Naive B cell (primary cell): Measurements from ENCODE around the gene EFNA1. TPM values are rescaled to one million over a fixed set of nuclear protein-coding genes. Genes with fewer than 3 reads are reported as not detected.

Experiments
- ATAC-seq, 2 donors: fragments of 150-1000 bp; cut with Tn5 transposase; 2 replicates each; pipeline ENCODE4 v1.10.0; 2021; ENCODE audit warnings: low read depth in 2 of 2, mild to moderate bottlenecking in 2 of 2, moderate library complexity in 2 of 2
- DNase-seq: peaks from one replicate; pipeline ENCODE4 v3.0.0; 2022
- H3K27ac Mint-ChIP-seq, 6 donors: one replicate each; pipeline ENCODE4 v1.8.0; 2020 to 2022; ENCODE audit warnings: mild to moderate bottlenecking in 6 of 6, mixed read lengths in 6 of 6, moderate library complexity in 5 of 6, inconsistent platforms in 2 of 6
- H3K27me3 Mint-ChIP-seq, 3 donors: one replicate each; pipeline ENCODE4 v1.8.0; 2021 to 2022; ENCODE audit warnings: mixed read lengths in 3 of 3, mild to moderate bottlenecking in 1 of 3
- H3K36me3 Mint-ChIP-seq, 2 donors: one replicate each; pipeline ENCODE4 v1.8.0; 2020 to 2022; ENCODE audit warnings: mixed read lengths in 2 of 2, inconsistent platforms in 1 of 2, mild to moderate bottlenecking in 1 of 2
- H3K4me1 Mint-ChIP-seq, 3 donors: one replicate each; pipeline ENCODE4 v1.8.0; 2020 to 2022; ENCODE audit warnings: mixed read lengths in 3 of 3, inconsistent platforms in 1 of 3, mild to moderate bottlenecking in 1 of 3, moderate library complexity in 1 of 3
- H3K4me3 Mint-ChIP-seq, 8 donors: one replicate each; pipeline ENCODE4 v1.8.0; 2020 to 2022; ENCODE audit warnings: mild to moderate bottlenecking in 8 of 8, mixed read lengths in 8 of 8, moderate library complexity in 8 of 8, inconsistent platforms in 2 of 8
- H3K9me3 Mint-ChIP-seq, 7 donors: one replicate each; pipeline ENCODE4 v1.8.0; 2020 to 2022; ENCODE audit warnings: mixed read lengths in 7 of 7, mild to moderate bottlenecking in 5 of 7, inconsistent platforms in 2 of 7, moderate library complexity in 1 of 7
- polyA plus RNA-seq, 6 donors: library from polyadenylated mRNA; unstranded; fragments of 300-500 nt; fragmentation: Illumina TruSeq; gene quantifications; one replicate each; pipeline ENCODE4 v1.2.3, GENCODE V29; 2021; ENCODE audit warnings: low read depth in 6 of 6

The EFNA1 gene, protein sequence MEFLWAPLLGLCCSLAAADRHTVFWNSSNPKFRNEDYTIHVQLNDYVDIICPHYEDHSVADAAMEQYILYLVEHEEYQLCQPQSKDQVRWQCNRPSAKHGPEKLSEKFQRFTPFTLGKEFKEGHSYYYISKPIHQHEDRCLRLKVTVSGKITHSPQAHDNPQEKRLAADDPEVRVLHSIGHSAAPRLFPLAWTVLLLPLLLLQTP
- under 1 TPM in 3 of 6 donors, not detected in 3; 0.18 to 0.82 (median 0.56) TPM for polyA plus RNA-seq

DNA sequence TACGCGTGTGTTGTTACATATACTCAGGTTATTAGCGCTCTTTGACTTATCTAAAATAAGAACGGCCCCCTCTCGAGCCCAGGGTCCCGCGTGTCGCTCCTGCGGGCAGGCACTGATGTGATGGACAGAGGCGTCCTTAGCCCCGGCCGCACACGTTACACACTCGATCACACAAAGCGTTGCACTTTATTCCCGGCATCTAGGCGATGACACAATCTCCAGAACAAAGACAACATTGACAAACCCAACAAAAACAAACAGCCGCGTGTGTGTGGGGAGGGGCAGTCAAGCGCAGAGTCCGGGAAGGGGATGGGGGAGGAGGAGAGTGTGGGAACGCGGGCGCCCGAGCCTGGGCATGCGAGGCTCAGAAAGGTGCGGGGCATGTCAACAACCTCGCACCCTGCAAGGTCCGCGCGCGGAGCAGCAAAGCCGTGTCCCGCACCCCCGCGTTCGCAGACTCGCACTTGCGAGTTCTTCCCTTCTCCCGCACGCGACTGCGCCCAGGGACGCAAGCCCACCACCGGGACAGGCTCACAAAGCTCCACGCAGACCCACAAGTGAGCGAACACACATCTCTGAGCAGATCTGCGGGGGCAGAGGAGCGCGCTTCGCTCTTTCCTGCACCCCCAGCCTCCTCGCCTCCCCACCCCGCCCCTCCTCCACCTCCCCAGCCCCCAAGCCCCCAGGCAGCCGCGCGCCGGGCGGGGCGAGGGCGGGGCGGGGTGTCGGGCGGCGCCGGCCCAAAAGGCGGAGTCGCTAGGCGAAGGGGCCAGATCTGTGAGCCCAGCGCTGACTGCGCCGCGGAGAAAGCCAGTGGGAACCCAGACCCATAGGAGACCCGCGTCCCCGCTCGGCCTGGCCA, at the start of gene EFNA1:
TSS of gene EFNA1 (plus strand) at position 772 of the 862 bp plus-strand sequence. CDS start 102 bp downstream, outside the sequence.
- H3K9me3 Mint-ChIP-seq: no peaks in the 10 kb centered on the region
- H3K4me3 Mint-ChIP-seq: peak within 1 kb of the TSS; percentile 80 to 94 (median 90)
- peaks cover 29 to 33% (median 30%) of the 10 kb centered on the region in 3 donors for H3K4me1 Mint-ChIP-seq
- H3K27ac Mint-ChIP-seq: peak within 1 kb of the TSS; percentile 38 to 81 (median 67)
- H3K36me3 Mint-ChIP-seq: no peaks in the 10 kb centered on the region
- peaks cover 24 to 67% (median 44%) of the 10 kb centered on the region in 3 donors for H3K27me3 Mint-ChIP-seq
- peak; percentile 50 to 51 for ATAC-seq
- DNase-seq: peak; percentile 46

DNA sequence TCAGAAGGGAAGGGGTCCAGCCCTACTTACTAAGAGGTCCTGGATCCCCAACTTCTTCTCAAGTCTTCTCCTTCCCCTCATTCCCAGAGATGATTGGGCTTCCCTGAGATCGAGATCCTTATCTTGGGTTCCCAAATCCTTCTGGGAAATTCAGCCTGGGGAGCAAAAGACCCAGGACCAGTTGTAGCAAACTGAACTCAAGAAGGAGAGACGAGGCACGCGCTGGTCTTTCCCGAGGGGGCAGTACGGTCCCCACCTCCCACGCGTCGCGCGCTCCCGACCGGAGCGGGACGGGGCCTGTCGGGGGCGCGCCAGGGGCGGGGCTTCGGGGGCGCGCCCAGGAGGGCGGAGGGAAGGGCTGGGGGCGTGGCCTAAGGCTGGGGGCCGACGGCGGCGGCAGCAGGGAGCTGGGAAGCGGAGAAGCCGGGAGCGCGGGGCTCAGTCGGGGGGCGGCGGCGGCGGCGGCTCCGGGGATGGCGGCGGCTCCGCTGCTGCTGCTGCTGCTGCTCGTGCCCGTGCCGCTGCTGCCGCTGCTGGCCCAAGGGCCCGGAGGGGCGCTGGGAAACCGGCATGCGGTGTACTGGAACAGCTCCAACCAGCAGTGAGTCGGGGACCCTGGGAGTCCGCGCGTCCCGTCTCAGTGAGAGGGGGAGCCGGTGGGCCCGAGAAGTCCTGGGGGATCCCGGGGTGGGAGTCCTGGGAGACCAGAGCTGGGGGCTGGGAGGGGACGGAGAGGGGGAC, 49.0 kb upstream of the EFNA1 start, which contains the start of gene EFNA3:
TSS of gene EFNA3 (plus strand) at position 369 of the 741 bp plus-strand sequence. CDS start at position 474, 105 bp downstream.
- peak; percentile 50 for DNase-seq
- peaks cover 42 to 50% (median 45%) of the 10 kb centered on the region in 3 donors for H3K4me1 Mint-ChIP-seq

GRCh38 chr1:155079210-155079486, 48.5 kb upstream of the EFNA1 start:
- Mint-ChIP-seq H3K4me1 (peaks cover 43 to 50% (median 46%) of the 10 kb centered on the region in 3 donors), H3K27me3 (peaks cover 36 to 44% (median 42%) of the 10 kb centered on the region in 3 donors), H3K9me3 (peaks cover 0 to 3% (median 0%) of the 10 kb centered on the region in 7 donors), H3K4me3 (peak overlapping the region; percentile 66 to 96 (median 84)), H3K36me3 (peaks cover 0 to 8% of the 10 kb centered on the region in 2 donors), H3K27ac (peak overlapping the region in 3 of 6 donors; percentile 53 to 83 (median 59))
- no peak for DNase-seq
- ATAC-seq: peak; percentile 1 to 2

More for the DNA sequence above, 49.0 kb upstream of the EFNA1 start, which contains the start of gene EFNA3:
- Mint-ChIP-seq H3K36me3 (peaks cover 0 to 8% of the 10 kb centered on the region in 2 donors), H3K27me3 (peaks cover 31 to 39% (median 37%) of the 10 kb centered on the region in 3 donors), H3K27ac (peak within 1 kb of the TSS in 4 of 6 donors; percentile 53 to 83 (median 58)), H3K4me3 (peak within 1 kb of the TSS; percentile 66 to 96 (median 84)), H3K9me3 (peaks cover 0 to 3% (median 0%) of the 10 kb centered on the region in 7 donors)
- ATAC-seq: peak; percentile 37 to 38

GRCh38 chr1:155079487-155080311, 48.0 kb upstream of the EFNA1 start:
- ATAC-seq: peak; percentile 14 to 18
- peaks cover 40 to 47% (median 47%) of the 10 kb centered on the region in 3 donors for H3K27me3 Mint-ChIP-seq
- peak overlapping the region in 4 of 6 donors; percentile 53 to 83 (median 58) for H3K27ac Mint-ChIP-seq
- H3K4me3 Mint-ChIP-seq: peak overlapping the region; percentile 66 to 96 (median 84)
- DNase-seq: peak; percentile 24
- peaks cover 43 to 55% (median 51%) of the 10 kb centered on the region in 3 donors for H3K4me1 Mint-ChIP-seq
- H3K36me3 Mint-ChIP-seq: peaks cover 0 to 8% of the 10 kb centered on the region in 2 donors
- H3K9me3 Mint-ChIP-seq: peaks cover 0 to 3% (median 0%) of the 10 kb centered on the region in 7 donors

- Mint-ChIP-seq H3K9me3 (peaks cover 0 to 3% (median 0%) of the 10 kb centered on the region in 7 donors), H3K27me3 (peaks cover 41 to 47% (median 47%) of the 10 kb centered on the region in 3 donors), H3K4me1 (peaks cover 49 to 64% (median 57%) of the 10 kb centered on the region in 3 donors), H3K27ac (no peak overlapping the region), H3K36me3 (peaks cover 0 to 8% of the 10 kb centered on the region in 2 donors), H3K4me3 (peak overlapping the region; percentile 67 to 91 (median 86))
- no peak for DNase-seq
- no peak for ATAC-seq
These were observed 47.1 kb upstream of the EFNA1 start for GRCh38 chr1:155080312-155081228.

GRCh38 chr1:155081472-155082300, 46.0 kb upstream of the EFNA1 start:
- Mint-ChIP-seq H3K36me3 (peaks cover 0 to 8% of the 10 kb centered on the region in 2 donors), H3K27me3 (peaks cover 41 to 47% (median 47%) of the 10 kb centered on the region in 3 donors), H3K27ac (peak overlapping the region in 4 of 6 donors; percentile 9 to 53 (median 35)), H3K4me1 (peaks cover 57 to 72% (median 64%) of the 10 kb centered on the region in 3 donors), H3K9me3 (peaks cover 0 to 3% (median 0%) of the 10 kb centered on the region in 7 donors), H3K4me3 (peak overlapping the region; percentile 80 to 91 (median 86))
- DNase-seq: peak; percentile 25
- no peak for ATAC-seq

- Mint-ChIP-seq H3K27ac (peak overlapping the region in 1 of 6 donors; percentile 91), H3K27me3 (peaks cover 40 to 47% (median 47%) of the 10 kb centered on the region in 3 donors), H3K9me3 (peaks cover 0 to 3% (median 0%) of the 10 kb centered on the region in 7 donors), H3K36me3 (peaks cover 0 to 8% of the 10 kb centered on the region in 2 donors), H3K4me3 (peak overlapping the region; percentile 73 to 90 (median 81)), H3K4me1 (peaks cover 59 to 72% (median 64%) of the 10 kb centered on the region in 3 donors)
- ATAC-seq (no peak), DNase-seq (no peak)
These were observed 45.2 kb upstream of the EFNA1 start for GRCh38 chr1:155082301-155083051.

GRCh38 chr1:155083052-155083541, 44.6 kb upstream of the EFNA1 start:
- no peak for DNase-seq
- peaks cover 0 to 3% (median 0%) of the 10 kb centered on the region in 7 donors for H3K9me3 Mint-ChIP-seq
- H3K27me3 Mint-ChIP-seq: peaks cover 35 to 47% (median 47%) of the 10 kb centered on the region in 3 donors

DNA sequence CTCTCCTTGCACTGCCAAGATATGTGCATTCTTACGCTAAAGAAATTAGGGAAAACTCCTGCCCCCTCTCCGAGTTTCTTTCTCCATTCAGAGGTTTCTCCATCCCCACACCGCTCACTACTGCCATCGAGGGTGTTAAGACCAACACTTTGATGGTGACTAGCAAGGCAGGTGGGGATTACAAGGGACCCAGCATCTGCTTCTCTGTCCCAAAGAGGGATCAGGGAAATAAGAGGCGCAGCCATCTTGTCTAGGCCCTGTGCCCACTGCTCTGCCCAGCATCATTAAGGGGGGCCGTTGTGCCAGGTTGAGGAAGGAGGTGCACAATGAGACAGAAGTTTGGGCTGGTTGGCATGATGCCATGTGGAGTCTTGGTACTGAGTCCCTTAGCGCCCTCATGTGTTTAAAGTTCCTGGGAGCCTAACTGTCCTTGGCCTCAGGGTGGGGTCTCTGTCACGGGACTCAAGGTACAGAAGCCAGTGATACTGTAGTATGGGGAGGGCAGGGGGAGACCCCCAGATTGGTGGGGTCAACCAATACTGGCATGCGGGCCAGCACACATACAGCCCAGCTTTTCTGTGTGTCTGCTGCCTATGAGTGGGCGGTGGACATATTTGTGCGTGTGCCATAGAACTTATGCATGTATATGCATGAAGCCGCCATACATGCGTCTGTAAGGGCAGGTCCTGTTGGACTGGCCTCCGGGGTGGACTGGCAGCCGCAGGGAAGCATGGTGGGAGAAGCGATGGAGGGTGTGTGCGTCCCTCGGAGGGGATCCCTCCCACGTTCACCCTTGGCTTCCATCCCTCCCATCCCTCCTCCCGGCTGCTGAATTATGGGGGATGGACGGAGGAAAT, 43.6 kb upstream of the EFNA1 start:
- ATAC-seq (no peak), DNase-seq (no peak)
- H3K27ac Mint-ChIP-seq: peak overlapping the region in 4 of 6 donors; percentile 89 to 98 (median 96)
- H3K36me3 Mint-ChIP-seq: peaks cover 0 to 8% of the 10 kb centered on the region in 2 donors
- peak overlapping the region; percentile 83 to 97 (median 96) for H3K4me3 Mint-ChIP-seq
- peaks cover 57 to 63% (median 60%) of the 10 kb centered on the region in 3 donors for H3K4me1 Mint-ChIP-seq
- H3K9me3 Mint-ChIP-seq: peaks cover 0 to 3% (median 0%) of the 10 kb centered on the region in 7 donors
- peaks cover 35 to 47% (median 46%) of the 10 kb centered on the region in 3 donors for H3K27me3 Mint-ChIP-seq

More at GRCh38 chr1:155083052-155083541, 44.6 kb upstream of the EFNA1 start:
- no peak for ATAC-seq
- Mint-ChIP-seq H3K4me3 (peak overlapping the region in 7 of 8 donors; percentile 22 to 90 (median 76)), H3K4me1 (peaks cover 59 to 67% (median 60%) of the 10 kb centered on the region in 3 donors), H3K36me3 (peaks cover 0 to 8% of the 10 kb centered on the region in 2 donors), H3K27ac (no peak overlapping the region)
